GM10266 (cell line): Measurements from ENCODE around the gene NFATC1.

ENCODE experiments used
- DNase-seq: peaks from one replicate; pipeline ENCODE4 v3.0.0; 2012; ENCODE audit errors: extremely low spot score
- TF ChIP-seq, protein P1 (sequence below): IDR thresholded peaks from 2 replicates; pipeline ENCODE4 v1.5.1; 2012; ENCODE audit warnings: mild to moderate bottlenecking, low read depth; ENCODE audit not compliant: control insufficient read depth, insufficient read depth; ENCODE audit errors: missing control alignments

NFATC1 gene

DNA sequence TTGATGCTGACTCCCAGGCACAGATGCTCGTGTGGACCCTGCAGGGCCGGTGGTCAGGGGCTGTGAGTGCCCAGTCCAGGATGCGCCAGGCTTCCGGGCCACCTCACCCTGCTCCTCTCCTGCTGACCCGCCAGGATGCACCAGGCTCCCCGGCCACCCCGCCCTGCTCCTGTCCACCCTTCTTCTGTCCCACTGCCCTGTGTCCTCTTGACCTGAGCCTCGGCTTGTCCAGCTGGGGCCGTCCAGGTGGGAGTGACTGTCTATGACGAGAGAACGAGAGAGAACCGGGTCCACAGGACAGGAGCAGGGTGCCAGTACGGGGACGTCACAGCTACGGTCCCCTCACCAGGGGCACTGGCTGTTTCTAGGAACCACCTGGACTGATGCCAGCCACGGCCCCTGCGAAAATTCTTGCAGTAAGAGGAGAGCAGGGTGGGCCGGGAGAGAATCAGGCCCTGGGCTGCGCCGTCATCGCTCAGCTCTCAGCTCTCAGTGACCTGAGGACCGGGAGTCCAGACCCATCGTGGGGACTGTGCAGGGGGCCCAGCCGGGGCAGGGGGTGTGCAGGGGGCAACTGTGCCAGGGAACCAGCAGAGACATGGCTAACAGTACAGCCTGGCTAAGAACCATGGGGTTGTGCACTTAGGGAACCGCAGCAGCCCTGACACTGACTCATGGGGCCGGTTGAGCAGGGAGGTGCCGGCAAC lies 12.9 kb upstream of the NFATC1 start:
- DNase-seq: peak; percentile 16
- TF ChIP-seq, protein P1, sequence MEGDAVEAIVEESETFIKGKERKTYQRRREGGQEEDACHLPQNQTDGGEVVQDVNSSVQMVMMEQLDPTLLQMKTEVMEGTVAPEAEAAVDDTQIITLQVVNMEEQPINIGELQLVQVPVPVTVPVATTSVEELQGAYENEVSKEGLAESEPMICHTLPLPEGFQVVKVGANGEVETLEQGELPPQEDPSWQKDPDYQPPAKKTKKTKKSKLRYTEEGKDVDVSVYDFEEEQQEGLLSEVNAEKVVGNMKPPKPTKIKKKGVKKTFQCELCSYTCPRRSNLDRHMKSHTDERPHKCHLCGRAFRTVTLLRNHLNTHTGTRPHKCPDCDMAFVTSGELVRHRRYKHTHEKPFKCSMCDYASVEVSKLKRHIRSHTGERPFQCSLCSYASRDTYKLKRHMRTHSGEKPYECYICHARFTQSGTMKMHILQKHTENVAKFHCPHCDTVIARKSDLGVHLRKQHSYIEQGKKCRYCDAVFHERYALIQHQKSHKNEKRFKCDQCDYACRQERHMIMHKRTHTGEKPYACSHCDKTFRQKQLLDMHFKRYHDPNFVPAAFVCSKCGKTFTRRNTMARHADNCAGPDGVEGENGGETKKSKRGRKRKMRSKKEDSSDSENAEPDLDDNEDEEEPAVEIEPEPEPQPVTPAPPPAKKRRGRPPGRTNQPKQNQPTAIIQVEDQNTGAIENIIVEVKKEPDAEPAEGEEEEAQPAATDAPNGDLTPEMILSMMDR: no peak

DNA sequence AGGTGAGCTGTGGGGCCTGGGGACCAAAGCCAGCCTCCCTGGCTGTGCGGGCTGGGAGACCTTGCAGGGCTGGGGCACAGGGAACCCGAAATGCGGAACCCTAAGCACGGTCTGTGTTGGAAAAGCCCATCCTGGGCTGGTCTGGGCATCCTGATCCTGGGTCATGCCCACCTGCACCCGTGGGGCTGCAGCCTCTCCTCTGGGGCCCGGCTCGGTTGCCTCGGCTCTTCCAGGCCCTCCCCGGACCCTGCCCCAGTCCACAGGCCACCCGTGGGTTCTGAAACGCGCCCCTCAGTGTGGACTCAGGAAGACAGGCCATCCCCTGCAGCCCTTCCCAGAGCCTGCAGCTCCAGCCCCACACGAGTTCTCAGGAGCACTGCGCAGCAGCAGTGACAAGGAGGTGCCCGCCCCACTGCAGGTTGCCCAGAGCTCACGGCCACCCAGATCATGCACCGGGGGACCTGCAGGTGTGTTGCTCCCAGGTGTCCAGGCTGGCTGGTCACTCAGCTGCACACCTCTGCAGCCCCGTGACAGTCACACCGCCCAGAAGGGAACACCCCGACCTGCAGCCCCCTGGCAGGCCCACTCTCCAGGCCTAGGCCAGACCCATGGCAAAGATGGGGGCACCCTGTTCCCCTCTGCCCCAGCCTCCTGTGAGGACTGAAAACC lies 12.2 kb upstream of the NFATC1 start:
- DNase-seq: peak; percentile 10
- TF ChIP-seq, protein P1: no peak

DNA sequence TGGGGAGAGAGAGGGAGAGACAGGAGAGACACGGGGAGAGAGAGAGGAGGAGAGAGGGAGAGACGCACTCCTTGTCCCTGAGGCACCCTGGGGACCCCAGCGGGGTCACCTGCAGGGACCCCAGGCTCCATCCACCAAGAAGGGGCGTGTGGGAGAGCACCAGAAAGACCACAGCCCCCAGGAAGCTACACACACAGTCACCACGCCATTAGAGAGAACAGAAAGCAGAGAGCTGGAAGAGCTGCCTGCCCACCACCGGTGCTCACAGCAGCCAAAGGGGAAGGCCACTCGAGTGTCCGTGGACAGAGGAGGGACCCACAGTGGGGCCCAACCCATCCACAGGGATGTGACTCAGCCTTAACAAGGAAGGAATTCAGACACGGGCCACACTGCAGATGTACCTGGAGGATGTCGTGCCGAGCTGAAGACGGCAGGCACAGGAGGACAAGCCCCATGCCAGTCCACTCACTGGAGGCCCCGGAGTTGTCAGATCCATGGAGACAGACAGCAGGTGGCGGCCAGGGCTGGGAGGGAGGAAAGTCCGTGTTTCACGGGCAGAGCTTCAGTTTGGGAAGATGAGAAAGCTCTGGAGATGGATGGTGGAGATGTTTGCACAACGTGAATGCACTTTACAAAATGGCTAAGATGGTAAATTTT lies 11.5 kb upstream of the NFATC1 start:
- TF ChIP-seq, protein P1: no peak
- DNase-seq: peak; percentile 23

DNA sequence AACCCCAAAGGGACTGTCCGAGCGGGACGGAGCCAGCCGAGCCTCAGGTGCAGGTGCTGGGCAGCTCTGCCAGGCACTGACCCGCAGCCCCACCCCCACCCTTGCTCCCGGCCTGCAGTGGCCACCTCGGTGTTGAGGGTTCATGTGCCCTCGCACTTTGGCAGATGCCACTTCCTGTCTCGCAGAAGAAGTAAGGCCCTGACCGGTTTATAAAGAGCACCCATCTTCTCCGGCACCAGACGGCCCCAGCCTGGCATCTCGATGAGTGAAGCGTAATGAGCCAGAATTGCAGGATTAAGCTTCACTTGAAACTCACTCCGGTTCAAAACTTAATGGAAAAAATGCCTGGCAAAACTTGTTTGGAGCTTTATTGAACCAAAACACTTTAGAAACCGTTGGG lies 10.9 kb upstream of the NFATC1 start:
- no peak for DNase-seq
- TF ChIP-seq, protein P1: no peak

DNA sequence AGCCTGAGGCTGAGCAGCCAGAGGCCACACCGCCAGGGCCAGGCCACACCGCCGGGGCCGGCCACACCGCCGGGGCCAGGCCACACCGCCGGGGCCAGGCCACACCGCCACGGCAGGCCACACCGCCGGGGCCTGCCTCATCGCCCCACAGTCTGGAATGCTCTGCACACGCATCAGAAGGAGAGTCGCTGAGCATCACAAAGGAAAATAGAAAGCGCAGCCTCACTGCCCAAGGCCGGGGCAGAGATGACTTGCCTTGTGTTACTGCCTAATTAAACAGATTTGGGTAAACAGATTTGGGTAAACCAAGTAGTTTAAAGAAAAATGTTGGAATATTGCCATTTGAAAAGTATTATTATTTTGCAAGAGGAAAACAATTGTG lies 10.4 kb upstream of the NFATC1 start:
- TF ChIP-seq, protein P1: no peak
- no peak for DNase-seq

DNA sequence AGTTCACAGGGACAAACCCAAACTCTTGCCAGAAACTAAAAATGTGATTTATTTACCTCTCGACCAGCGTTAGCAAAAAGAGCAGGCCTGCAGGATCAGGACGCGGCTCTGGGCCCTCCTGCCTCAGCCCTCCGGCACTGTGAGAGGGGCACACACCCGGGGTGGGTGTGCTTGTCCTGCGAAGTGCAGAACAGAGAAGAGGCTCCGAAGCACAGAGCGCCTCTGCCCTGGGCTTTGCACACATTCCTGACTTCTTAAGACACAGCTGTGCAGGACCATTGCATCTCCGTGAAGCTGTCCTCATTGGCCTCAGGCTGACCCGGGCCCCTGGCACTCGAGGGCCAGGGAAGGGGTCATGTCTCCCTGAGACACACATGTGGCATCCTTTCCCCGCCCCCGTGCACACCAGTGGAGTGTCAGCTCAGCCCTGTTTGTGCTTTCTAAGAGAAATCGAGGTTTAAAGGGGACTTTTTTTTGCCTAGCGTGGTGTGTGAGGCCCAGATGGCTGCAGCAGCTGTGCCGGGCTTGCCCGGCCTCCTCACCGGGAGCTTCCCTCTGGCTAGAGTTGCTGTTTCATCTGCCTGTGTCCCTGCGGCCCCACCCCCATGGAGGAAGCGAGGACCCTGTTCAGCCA lies 9.9 kb upstream of the NFATC1 start:
- TF ChIP-seq, protein P1: no peak
- no peak for DNase-seq
